Dedifferentiated amniotic fluid mesenchymal stem cell (primary cell): ENCODE data around the gene DNAH8.
"Not testable (repeated sequence)": the region's sequence is repeated elsewhere in the genome, so short reads cannot be mapped to it uniquely, and the experiment has no call there.

Experiments used
- DNase-seq: peaks from one replicate; pipeline ENCODE4 v3.0.0-alpha.2; 2016; ENCODE audit errors: extremely low spot score

DNAH8 gene

DNA sequence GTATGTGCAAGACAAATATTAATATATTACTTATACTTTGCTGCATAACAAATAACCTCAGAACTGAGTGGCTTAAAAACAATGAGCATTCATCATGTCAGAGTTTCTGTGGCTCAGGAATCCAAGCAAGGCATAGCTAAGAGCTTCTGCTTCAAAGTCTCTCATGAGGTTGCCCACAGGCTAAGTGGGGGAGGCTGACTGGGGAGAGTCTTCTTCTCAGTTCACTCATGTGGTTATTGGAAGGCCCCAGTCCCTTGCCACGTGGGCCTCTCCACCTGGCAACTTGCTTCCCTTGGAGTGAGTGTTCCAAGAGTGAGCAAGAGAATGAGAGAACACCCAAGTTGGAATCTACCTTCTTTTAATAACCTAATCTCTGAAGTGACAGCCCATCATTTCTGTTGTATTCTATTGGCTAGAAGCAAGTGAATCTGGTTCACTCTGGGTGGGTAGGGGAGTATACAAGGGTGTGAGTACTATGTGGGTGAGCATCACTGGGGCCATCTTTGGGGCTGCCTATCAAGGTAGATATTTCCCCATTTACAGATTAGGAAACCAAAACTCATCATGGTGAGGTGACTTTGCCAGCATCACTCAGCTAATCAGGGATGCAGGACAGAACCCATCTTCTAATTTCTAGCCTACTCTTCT lies 36.0 kb downstream of the DNAH8 start:
- DNase-seq = no peak

DNA sequence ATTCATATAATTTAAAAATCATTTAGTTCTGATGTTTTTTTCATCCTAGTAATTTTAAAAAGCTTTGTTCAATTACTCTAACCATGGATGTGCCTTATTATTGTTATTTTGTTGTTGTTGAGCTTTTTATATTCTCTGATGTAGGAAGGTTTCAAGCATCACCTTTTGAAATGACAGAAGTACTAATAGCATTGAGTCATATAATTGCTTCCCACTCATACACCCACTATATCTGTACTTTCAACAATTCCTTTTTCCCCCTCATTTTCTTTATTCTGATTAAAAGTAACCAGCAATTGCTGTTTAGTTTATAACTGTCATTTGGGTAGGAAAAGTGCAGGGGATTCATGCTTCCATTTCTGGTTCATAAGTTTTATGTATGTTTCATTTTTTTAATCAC lies 38.6 kb downstream of the DNAH8 start:
- no peak for DNase-seq

DNA sequence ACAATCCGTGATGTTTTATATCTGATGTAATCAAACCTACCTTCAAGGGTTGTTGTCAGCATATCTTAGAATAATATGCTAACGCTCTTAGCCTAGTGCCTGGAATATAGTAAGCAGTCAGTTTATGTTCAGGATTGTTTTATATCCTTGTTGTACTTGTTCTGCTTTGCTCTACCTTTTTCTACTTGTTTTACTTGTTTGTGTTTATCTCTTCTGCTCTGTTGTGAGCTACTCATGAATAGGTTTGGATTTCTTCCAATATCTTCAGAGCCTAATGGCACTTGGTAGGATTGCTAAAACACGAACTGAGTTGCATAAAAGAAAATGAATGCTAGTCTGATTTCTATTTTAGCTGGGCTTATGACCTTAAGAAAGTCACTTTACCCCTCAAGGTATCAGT lies 40.1 kb downstream of the DNAH8 start:
- no peak for DNase-seq

DNA sequence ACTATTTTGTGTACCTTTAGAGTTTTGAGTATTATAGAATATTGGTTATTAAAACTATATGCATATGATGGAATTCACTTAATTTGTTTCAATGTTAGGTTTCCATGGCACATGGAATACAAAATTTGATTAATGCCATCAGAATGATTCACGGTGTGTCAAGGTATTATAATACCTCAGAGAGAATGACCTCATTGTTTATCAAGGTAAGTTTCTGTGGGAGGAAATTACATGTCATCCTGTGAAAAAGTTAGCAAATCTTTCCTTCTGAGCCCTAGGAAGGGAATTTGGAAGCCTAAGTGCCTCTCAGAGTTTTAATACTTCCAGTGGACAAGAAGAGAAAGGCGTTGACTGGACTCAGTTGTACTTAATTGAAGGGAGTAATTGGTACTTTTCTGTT lies 40.8 kb downstream of the DNAH8 start:
- DNase-seq = no peak

DNA sequence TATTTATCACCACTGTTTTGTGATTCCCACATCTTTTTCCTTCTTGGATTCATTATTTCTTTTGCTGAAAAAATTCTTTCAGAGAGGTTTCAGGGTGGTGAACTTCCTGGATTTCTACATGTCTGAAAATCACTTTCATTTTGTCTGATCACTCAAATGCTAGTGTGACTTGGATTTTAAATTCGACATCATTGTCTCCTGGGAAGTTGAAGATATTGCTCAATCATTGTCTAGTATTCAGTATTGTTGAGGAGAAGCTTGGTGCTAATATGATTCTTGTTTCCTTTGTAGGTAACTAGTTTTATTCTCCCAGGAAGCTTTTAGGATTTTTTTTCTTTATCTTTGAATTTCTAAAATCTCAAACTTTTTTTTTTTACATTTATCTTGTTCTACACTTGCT lies 45.0 kb downstream of the DNAH8 start:
- no peak for DNase-seq

DNA sequence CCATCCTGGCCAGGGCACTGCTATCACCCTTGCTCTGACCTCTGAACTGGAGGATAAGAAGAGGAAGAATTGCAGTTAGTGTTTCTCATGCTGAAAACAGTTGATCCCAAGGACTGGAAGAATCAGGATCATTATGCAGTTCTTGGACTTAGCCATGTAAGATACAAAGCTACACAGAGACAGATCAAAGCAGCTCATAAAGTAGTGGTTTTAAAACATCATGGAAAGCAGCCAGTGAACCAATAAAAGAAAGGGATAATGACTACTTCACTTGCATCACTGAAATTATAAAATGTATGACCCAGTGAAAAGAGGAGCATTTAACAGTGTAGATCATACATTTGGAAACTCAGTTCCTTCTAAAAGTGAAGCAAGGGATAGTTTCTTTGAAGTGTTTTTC lies 47.7 kb downstream of the DNAH8 start:
- DNase-seq = no peak

DNA sequence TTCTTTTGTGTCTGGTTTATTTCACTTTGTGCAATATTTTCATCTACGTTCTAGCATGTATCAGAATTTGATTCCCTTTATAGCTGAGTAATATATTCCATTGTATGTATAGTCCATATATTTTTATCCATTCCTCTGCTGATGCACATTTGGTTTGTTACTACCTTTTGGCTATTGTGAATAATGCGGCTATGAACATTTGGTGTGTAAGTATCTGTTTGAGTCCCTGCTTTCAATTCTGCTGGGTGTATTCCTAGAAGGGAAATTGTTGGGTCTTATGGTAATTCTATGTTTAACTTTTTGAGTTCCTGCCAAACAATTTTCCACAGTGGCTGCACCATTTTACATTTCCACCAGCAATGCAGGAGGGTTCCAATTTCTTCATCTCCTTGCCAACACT lies 52.4 kb downstream of the DNAH8 start:
- DNase-seq = no peak

DNA sequence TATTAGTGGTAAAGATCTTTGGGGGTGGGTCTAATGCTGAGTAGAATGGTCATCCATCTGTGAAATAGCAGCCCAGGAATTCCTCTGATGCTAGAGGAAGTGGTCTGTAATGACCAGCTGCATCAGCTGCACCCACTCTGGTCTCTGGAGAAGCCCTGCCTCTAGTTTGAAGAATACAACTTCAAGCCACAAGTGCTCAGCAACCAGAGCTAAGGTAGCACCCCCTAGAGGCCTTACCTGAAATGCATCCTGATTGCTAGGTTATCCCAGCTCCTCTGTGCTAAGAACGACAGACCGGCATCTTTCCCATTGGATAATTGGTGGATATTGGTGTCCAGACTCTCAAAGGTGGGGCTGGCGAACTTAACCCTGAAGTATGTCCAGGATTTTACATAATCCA lies 58.2 kb downstream of the DNAH8 start:
- DNase-seq = no peak

DNA sequence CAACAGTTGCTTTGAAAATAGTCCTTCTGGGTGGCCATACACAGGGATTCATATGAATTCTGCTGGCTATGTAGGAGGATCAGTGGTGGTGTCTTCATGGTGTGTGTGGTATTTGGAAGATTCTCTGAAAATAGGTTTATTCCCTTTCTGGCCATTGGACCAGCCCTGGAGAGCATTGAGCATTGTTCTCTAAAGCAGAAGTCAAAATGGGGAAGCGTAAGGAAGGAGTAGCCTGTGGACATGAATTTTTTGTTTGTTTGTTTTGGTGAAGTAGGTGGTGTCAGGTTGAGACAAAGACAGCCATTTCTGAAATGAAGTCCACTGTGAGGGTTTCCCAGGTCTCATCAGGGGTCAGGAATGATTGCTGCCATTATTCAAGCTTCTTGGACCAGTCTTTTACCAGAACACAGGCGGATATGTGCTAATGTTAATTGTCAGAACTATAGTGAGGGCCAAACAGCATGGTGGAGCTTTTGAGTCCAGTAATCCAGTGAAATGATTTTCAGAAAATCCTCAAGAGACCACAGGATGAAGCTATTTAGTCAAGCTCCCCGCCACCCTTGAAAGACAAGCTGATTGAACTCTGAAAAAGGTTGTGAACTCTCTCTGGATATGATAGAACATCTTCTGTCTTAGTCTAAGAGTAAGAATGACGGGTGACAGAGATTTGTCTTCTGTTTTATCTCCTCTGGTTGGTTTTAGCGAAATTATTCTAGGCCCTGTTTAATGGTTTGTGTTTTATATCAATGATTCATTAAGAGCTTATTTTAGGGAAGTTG lies 60.0 kb downstream of the DNAH8 start:
- DNase-seq = no peak

DNA sequence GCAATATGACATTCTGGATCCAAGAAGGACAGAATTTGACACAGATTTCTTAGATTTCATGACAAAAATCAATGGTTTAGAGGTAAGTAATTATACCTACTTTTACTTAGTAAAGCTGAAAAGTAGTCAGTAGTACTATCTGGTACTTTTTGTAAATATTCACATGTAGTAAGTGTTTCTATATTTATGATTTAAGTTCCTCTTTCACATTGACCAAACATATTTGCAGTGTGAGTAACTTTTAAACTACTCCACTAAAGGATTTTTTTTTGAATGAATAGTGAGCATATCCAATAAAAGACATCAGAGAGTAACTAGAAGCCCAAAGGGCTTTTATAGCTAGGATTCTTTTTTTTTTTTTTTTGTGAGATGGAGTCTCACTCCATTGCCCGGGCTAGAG lies 60.8 kb downstream of the DNAH8 start:
- no peak for DNase-seq

DNA sequence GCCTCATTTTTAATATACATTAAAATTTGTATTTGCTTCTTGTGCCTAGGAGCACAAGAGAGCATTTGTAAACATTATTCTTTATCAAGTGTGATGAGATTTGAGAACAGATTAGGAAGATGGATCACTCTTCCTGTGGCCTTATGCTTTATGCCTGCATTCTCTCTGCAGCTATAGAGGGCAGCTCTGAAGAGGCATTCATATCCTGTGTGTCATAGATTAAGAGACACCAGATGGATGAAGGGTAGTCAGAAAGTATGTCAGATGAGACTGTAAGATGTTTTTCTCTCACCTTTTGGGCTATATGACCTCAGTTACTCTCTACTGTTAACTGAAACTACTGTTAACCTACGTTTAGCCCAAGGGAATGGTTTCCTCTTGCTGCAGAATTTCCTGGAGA lies 61.4 kb downstream of the DNAH8 start:
- no peak for DNase-seq

DNA sequence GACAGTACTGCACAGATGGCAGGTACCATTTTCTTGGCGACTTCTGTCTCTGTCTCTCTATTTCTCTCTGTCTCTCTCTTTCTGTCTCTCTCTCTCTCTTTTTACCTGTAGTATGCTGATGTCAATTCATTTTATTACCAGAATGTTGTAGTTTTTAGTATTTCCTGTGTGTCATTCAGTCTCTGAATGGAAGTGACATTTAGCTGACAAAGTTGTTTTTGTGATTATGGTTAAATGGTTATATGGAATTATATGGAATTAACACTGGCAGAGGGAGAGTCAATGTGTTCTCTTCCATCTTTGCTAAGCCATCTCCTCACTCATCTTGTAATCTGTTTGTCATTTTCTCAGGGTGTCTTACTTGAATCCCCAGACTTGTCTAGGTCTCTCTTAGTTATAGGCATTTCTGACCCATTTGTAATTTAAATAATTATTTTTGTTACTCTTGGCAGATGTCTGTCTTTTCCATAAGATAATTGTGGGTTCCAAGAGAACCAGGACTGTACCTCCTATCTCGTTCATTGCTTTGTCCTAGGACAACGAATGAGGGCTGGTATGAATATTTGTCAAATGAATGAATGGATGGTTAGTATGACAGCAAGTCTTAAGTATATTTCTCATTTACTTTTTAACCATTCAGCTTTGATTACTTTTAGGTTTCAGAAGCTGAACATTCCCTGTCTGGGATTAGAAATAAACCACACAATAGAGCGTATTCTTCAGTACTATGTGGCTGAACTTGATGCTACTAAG lies 64.4 kb downstream of the DNAH8 start:
- no peak for DNase-seq

DNA sequence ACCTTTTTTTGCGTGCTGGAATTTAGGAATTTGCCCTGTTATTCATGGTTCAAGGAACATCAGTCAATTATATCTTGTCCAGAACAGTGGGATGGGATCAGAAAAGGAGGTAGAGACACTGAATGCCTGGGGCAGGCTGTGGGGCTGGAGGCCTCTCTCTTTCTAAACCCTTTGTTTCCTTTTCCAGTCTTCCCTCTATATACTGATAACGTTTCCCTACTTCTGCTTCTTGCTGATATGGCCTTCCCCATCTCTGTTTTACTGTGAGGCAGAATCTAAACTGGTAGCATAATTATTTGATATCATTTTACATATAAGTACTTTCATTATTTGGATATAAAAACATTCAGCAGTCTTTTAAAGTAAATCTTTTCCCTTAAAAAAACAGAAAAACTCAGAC lies 67.5 kb downstream of the DNAH8 start:
- DNase-seq = no peak

DNA sequence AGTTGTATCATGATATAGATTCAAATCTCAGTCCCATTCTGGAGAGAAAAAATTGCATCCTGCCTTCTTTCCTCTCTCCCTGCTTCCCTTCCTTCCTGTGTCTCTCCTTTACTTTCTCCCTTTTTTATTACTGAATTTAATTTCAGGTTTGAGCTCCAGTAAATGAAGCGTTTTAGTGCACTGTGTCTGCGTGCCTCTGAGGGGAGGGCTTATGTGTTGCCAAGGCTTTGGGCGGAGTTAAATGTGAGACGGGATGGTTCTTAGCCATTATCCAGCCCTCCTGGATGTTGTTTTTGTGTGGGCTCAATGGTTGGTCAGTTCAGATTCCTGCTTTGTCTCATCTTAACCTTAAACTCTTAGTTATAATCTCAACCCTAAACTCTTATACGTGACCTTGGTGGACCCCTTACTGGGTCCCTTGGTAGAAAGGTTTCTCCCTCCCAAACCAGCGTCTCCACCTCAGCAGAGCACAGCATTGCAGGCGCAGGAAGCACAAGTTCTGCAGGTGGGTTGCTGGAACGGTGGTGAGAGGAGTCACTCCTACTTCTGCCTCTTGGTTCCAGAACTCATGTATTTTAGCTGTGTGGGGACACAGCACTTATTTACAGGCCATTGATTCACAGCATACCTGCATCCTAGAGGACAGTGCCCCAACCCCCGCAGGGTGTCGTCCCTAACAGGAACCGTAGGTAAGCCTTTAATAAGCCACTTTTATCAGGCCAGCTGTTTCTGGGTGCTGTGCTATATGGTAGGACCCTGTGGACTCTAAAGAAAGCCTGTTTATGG lies 68.5 kb downstream of the DNAH8 start:
- DNase-seq = no peak

DNA sequence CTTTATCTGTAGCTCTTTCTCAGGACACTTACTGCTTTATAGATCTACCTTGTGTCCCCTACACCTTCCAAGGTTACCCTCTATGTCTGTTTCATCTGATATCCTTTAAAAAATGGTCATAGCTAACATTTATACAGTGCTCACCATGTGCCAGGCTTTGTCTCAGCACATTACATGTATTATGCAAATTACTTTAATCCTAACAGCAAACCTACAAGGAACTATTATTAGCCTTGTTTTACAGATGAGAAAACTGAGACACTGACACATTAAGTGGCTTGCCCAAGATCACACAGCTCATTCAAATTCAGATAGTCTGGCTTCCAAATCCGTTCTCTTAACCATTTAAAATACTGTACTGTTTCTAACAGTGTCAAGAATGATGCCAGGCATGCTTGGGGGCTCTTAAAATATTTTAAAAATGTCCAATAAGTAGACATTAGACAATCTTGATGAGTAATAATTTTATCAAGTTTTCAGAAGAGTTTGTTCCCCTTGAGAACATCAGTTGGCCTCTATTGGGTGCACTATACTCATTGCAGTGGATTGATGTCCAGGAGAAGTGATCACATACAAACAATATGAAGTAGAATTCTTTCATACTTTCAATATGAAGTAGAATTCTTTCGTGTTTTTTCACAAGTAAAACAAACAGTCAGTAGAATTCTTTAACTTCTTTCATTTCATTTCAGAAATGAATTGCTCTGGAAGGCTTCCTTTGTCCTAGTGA lies 69.6 kb downstream of the DNAH8 start:
- DNase-seq = peak; percentile 58

DNA sequence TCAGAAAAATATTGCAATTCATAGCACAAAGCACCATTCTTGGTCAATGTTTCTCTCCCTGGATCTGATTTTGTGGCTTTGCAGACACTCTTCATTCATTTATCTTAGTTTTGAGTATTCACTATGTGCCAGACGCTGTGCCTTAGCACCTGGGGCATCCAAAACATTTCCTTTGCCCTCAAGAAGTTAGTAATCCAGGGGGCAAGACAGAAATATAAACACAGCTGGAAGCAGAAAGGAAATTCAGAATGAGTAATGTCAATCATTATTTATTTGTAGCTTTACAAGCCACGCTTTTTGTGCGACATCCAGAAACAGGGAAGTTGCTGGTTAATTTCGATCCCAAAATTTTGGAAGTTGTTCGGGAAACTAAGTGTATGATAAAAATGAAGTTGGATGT lies 71.4 kb downstream of the DNAH8 start:
- DNase-seq = no peak

DNA sequence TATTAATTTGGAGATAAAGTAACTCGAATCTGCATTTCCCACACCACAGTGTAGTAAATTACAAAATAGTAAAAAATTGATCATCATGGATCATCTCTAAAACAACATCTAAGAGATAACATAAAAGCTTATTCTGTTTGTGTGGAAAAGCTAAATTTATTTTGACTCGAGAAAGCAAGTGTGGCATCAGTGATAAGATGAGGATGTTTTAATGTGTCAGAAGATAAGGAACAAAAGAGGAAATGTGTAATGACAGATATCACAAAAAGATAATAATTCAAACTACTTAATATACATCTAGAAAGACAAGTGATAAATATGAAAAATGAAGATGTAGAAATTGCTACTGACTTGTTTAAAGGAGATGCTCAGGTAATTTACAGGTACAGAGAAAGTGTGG lies 74.1 kb downstream of the DNAH8 start:
- DNase-seq = no peak

DNA sequence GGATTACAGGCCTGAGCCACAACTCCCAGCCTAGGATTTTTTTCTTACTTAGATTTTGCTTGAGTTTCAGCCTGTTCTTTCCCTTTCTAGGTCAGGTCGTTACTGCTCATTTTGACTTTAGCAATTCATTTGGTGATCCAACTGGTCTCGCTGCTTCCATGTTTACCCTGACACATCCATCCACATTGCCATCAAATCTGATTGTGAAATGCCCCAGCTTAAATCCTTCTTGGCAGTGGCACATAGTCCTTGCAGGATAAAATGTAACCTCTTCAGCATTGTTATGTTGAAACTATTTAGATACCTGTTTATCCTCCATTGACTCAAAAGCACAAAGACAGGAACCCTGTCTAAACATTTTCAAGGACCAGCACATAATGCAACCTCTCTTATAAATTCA lies 77.2 kb downstream of the DNAH8 start:
- DNase-seq = no peak

DNA sequence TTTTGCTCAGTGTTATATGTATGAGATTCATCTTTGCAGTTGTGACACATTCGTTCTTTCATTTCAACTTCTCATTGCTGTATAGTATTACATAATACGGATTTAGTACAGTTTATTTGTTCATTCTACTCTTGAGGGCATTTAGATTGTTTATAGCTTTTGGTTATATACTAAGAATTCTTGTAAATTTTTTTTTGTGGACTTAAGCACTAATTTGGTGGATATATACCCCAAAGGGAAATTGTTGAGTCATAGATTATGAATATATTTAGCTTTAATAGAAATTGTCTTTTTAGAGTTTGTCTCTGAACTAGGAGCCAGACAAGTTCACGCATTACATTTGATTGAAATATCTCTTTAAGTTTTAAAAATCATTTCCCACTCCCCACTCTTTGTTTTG lies 79.6 kb downstream of the DNAH8 start:
- DNase-seq = no peak

DNA sequence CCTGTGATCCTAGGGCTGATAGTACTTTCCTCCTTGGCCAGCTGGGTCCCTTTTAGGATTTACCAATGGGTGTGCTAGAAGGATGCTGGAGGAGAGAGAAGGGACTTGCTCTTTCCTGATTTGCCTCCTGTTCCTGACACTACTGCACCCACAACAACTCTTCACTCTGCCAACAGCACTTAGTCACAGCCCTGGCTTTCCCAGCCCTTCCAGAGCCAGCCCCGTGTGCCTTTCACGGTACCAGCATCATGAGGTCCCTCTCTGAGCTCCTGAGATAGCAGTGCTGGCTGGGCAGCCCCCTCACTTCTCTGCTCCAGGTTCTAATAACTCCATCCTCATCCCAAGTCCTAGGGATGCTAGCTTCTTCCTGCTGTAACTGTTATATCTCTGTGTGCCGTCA lies 80.9 kb downstream of the DNAH8 start:
- no peak for DNase-seq

DNA sequence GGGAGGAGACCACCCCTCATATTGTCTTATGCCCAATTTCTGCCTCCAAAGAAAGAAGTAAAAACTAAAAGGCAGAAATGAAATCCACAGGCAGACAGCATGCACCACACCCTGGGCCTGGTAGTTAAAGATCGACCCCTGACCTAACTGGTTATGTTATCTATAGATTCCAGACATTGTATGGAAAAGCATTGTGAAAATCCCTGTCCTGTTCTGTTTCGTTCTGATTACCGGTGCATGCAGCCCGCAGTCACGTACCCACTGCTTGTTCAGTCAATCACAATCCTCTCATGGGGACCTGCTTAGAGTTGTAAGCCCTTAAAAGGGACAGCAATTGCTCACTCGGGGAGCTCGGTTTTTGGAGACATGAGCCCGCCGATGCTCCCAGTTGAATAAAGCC lies 81.3 kb downstream of the DNAH8 start:
- DNase-seq = not testable (repeated sequence)

DNA sequence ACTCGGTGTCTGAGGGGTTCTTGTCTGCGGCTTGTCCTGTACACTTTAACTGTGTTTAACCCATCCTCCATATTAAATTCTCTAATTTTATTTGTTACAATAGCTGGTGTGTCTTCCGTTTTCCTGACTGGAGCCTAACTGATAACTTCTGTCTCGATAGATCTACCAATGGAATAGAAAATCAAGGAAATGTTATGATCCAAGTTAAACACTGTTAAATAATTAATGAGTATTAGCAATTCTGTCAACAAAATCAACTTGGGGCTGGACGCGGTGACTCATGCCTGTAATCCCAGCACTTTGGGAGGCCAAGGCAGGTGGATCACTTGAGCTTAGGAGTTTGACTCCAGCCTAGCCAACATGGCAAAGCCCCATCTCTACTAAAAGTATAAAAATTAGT lies 81.7 kb downstream of the DNAH8 start:
- DNase-seq = no peak
